GM23338 (cell line): ENCODE data around the gene PVALB. TPM values are rescaled to one million over a fixed set of nuclear protein-coding genes. Genes with fewer than 3 reads are reported as not detected.

Experiments used
- EZH2 ChIP-seq: fragments of 200-600 bp; sonication (generic); IDR thresholded peaks from one replicate; pipeline ENCODE4 v1.8.0; 2017; ENCODE audit warnings: antibody characterized with exemption, mild to moderate bottlenecking, low read depth; ENCODE audit not compliant: unreplicated experiment
- EZH2phosphoT487 ChIP-seq: fragments of 200-600 bp; sonication (generic); IDR thresholded peaks from one replicate; pipeline ENCODE4 v1.8.1; 2018; ENCODE audit warnings: antibody characterized with exemption; ENCODE audit not compliant: unreplicated experiment
- STAT1 ChIP-seq: IDR thresholded peaks from one replicate; pipeline ENCODE4 v1.6.1; 2016; ENCODE audit warnings: antibody characterized with exemption; ENCODE audit not compliant: unreplicated experiment
- ZNF114 ChIP-seq: fragments of 250-450 bp; sonication (Bioruptor Pico); IDR thresholded peaks from 2 replicates; pipeline ENCODE4 v1.5.0; 2020; ENCODE audit warnings: mild to moderate bottlenecking, moderate library complexity
- ZNF462 ChIP-seq: fragments of 250-450 bp; sonication (Bioruptor Pico); IDR thresholded peaks from 2 replicates; pipeline ENCODE4 v1.5.0; 2020; ENCODE audit warnings: mild to moderate bottlenecking, moderate library complexity
- polyA plus RNA-seq: library from polyadenylated mRNA; unstranded; fragments of >200 nt; fragmentation: Nextera tagmentation; extraction: Ambion mirVana; gene quantifications from 2 replicates; pipeline ENCODE4 v1.2.1, GENCODE V29; 2016
- total RNA-seq: library from RNA; depleted of rRNA; stranded (reverse); fragments of >200 nt; shearing (Covaris generic); gene quantifications from 2 replicates; pipeline ENCODE4 v1.2.3, GENCODE V29; 2014
- TF ChIP-seq, protein P1 (sequence below): IDR thresholded peaks from one replicate; pipeline ENCODE4 v1.6.1; 2018; ENCODE audit warnings: antibody characterized with exemption; ENCODE audit not compliant: unreplicated experiment

The PVALB gene
- total and polyA plus RNA-seq, 2 experiments from 2014 or later = 7.9 TPM; not detected in 1

GRCh38 chr22:36852056-36852973 lies 35.5 kb upstream of the PVALB start (continued):
- TF ChIP-seq ZNF462 (CRISPR knock-in tag) = no peak
- TF ChIP-seq EZH2 = no peak
- TF ChIP-seq EZH2phosphoT487 = no peak
- TF ChIP-seq ZNF114 (CRISPR knock-in tag) = no peak
- TF ChIP-seq, protein P1, sequence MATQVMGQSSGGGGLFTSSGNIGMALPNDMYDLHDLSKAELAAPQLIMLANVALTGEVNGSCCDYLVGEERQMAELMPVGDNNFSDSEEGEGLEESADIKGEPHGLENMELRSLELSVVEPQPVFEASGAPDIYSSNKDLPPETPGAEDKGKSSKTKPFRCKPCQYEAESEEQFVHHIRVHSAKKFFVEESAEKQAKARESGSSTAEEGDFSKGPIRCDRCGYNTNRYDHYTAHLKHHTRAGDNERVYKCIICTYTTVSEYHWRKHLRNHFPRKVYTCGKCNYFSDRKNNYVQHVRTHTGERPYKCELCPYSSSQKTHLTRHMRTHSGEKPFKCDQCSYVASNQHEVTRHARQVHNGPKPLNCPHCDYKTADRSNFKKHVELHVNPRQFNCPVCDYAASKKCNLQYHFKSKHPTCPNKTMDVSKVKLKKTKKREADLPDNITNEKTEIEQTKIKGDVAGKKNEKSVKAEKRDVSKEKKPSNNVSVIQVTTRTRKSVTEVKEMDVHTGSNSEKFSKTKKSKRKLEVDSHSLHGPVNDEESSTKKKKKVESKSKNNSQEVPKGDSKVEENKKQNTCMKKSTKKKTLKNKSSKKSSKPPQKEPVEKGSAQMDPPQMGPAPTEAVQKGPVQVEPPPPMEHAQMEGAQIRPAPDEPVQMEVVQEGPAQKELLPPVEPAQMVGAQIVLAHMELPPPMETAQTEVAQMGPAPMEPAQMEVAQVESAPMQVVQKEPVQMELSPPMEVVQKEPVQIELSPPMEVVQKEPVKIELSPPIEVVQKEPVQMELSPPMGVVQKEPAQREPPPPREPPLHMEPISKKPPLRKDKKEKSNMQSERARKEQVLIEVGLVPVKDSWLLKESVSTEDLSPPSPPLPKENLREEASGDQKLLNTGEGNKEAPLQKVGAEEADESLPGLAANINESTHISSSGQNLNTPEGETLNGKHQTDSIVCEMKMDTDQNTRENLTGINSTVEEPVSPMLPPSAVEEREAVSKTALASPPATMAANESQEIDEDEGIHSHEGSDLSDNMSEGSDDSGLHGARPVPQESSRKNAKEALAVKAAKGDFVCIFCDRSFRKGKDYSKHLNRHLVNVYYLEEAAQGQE = no peak
- TF ChIP-seq STAT1 = no peak
